Upper lobe of left lung (tissue), 6 donors: ENCODE data around the gene NFATC3. TPM values are rescaled to one million over a fixed set of nuclear protein-coding genes. Genes with fewer than 3 reads are reported as not detected.

ENCODE experiments used
- ATAC-seq, 2 donors: fragments of 200-7000 bp; cut with Tn5 transposase; one replicate each; pipeline ENCODE4 v1.9.1; 2022; ENCODE audit warnings: mild to moderate bottlenecking in 2 of 2, moderate library complexity in 2 of 2; ENCODE audit not compliant: low FRiP score in 2 of 2
- DNase-seq, 2 donors: peaks; one replicate each; pipeline ENCODE4 v3.0.0-alpha.2; 2019 to 2020
- H3K27ac ChIP-seq, 4 donors: fragments of 200-600 bp; sonication (generic); one replicate each; pipeline ENCODE4 v1.5.1; 2016 to 2019
- H3K27me3 ChIP-seq, 4 donors: fragments of 200-600 bp; sonication (generic); one replicate each; pipeline ENCODE4 v1.5.1; 2017 to 2019
- H3K36me3 ChIP-seq, 4 donors: fragments of 200-600 bp; sonication (generic); one replicate each; pipeline ENCODE4 v1.5.1; 2016 to 2019
- H3K4me1 ChIP-seq, 4 donors: fragments of 200-600 bp; sonication (generic); one replicate each; pipeline ENCODE4 v1.5.1; 2018 to 2019
- H3K4me3 ChIP-seq, 4 donors: fragments of 200-600 bp; sonication (generic); one replicate each; pipeline ENCODE4 v1.5.1; 2017 to 2019; ENCODE audit warnings: mild to moderate bottlenecking in 2 of 4, moderate library complexity in 1 of 4
- H3K9me3 ChIP-seq, 4 donors: fragments of 200-600 bp; sonication (generic); one replicate each; pipeline ENCODE4 v1.5.1; 2018 to 2019
- CTCF ChIP-seq, 6 experiments: fragments of 450-650 bp in 4 of 6; fragments of 200-600 bp in 2 of 6; sonication (generic) in 2 of 6; IDR thresholded peaks; one replicate each; pipeline ENCODE4 v1.5.1; 2016 to 2019; ENCODE audit warnings: antibody characterized with exemption in 6 of 6
- EP300 ChIP-seq, 4 donors: sonication (generic); formaldehyde crosslinking; IDR thresholded peaks; one replicate each; pipeline ENCODE4 v1.5.1; 2017; ENCODE audit warnings: antibody characterized with exemption in 4 of 4, control low read depth in 2 of 4
- POLR2A ChIP-seq, 4 donors: fragments of 450-650 bp; IDR thresholded peaks; one replicate each; pipeline ENCODE4 v1.5.1; 2016 to 2017; ENCODE audit warnings: antibody characterized with exemption in 4 of 4, mild to moderate bottlenecking in 2 of 4
- POLR2AphosphoS5 ChIP-seq, 2 donors: sonication (generic); formaldehyde crosslinking; IDR thresholded peaks; one replicate each; pipeline ENCODE4 v1.5.1; 2017; ENCODE audit warnings: antibody characterized with exemption in 2 of 2
- WGBS, 2 donors: methylation state at CpG; one replicate each; pipeline ENCODE4 v1.1.5; 2017 to 2018; 5-methylcytosine and 5-hydroxymethylcytosine counted together
- total RNA-seq, 6 donors: library from RNA; depleted of rRNA in 4 of 6; stranded (reverse); fragments of >200 nt in 4 of 6; gene quantifications; one replicate each; pipeline versions ENCODE4 v1.1.0 to v1.2.1, GENCODE V29; 2016 to 2021
- donor health status: DM: no; HTN: no; CAD: no; lungs with moderate emphysema.
- donor health status: DM: no; HTN: yes; CAD: no; lungs with severe emphysema.

The NFATC3 gene
- total RNA-seq, 6 donors from 2014 or later = 49.1 to 95.3 (median 68.0) TPM

DNA sequence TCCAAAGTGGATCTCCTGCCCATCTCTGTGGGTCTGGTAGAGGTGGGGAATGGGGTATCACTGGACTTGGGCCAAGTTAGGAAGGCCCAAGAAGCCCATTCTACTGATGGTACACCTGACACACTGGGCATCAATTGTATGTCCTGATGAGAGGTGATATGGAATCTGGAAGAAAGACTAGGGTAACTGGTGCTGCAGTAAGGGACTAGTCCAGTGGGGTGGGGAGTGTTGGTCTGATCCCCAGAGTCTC, 5.9 kb upstream of the NFATC3 start:
- TF ChIP-seq EP300 (IDR thresholded peaks at IDR 0.05) (no peak), CTCF (IDR thresholded peaks at IDR 0.05) (no peak), POLR2A (IDR thresholded peaks at IDR 0.05) (no peak), POLR2AphosphoS5 (IDR thresholded peaks at IDR 0.05) (no peak)
- Histone ChIP-seq H3K9me3 (no peaks in the 10 kb centered on the region), H3K36me3 (peaks cover 0 to 37% (median 19%) of the 10 kb centered on the region in 4 donors), H3K27ac (peak overlapping the region; percentile 79 to 100 (median 93)), H3K27me3 (no peaks in the 10 kb centered on the region), H3K4me3 (no peak overlapping the region), H3K4me1 (peaks cover 58 to 75% (median 61%) of the 10 kb centered on the region in 4 donors)
- DNase-seq = no peak
- ATAC-seq = no peak

- Histone ChIP-seq H3K27ac (peak overlapping the region; percentile 79 to 100 (median 93)), H3K36me3 (peaks cover 0 to 32% (median 16%) of the 10 kb centered on the region in 4 donors), H3K27me3 (no peaks in the 10 kb centered on the region), H3K4me3 (no peak overlapping the region), H3K9me3 (no peaks in the 10 kb centered on the region), H3K4me1 (peaks cover 59 to 77% (median 64%) of the 10 kb centered on the region in 4 donors)
- peak in 1 of 4 donors; percentile 43 for TF ChIP-seq EP300 (IDR thresholded peaks at IDR 0.05)
- peak; percentile 55 to 75 for TF ChIP-seq POLR2AphosphoS5 (IDR thresholded peaks at IDR 0.05)
- TF ChIP-seq CTCF (IDR thresholded peaks at IDR 0.05) = no peak
- TF ChIP-seq POLR2A (IDR thresholded peaks at IDR 0.05) = peak in 1 of 4 donors; percentile 30
- DNase-seq (peak; percentile 50 to 82), ATAC-seq (peak; percentile 64 to 73)
- 21 to 22% methylated on average over 9 to 13 of the region's 13 CpGs for WGBS, 2 donors
These were observed 5.4 kb upstream of the NFATC3 start for GRCh38 chr16:68079626-68080344.

GRCh38 chr16:68081861-68082628, 3.1 kb upstream of the NFATC3 start:
- H3K27ac ChIP-seq = peak overlapping the region in 3 of 4 donors; percentile 93 to 100 (median 98)
- H3K36me3 ChIP-seq = peaks cover 0 to 10% (median 1%) of the 10 kb centered on the region in 4 donors
- H3K4me1 ChIP-seq = peaks cover 62 to 80% (median 68%) of the 10 kb centered on the region in 4 donors
- no peaks in the 10 kb centered on the region for H3K27me3 ChIP-seq
- DNase-seq (no peak), ATAC-seq (no peak)
- H3K4me3 ChIP-seq = no peak overlapping the region
- H3K9me3 ChIP-seq = no peaks in the 10 kb centered on the region
- TF ChIP-seq POLR2AphosphoS5 (IDR thresholded peaks at IDR 0.05) = no peak
- no peak for TF ChIP-seq CTCF (IDR thresholded peaks at IDR 0.05)
- TF ChIP-seq POLR2A (IDR thresholded peaks at IDR 0.05) = no peak
- TF ChIP-seq EP300 (IDR thresholded peaks at IDR 0.05) = no peak

- Histone ChIP-seq H3K27ac (peak overlapping the region in 3 of 4 donors; percentile 93 to 100 (median 98)), H3K27me3 (no peaks in the 10 kb centered on the region), H3K4me1 (peaks cover 69 to 82% (median 75%) of the 10 kb centered on the region in 4 donors), H3K4me3 (no peak overlapping the region), H3K36me3 (peaks cover 0 to 3% (median 1%) of the 10 kb centered on the region in 4 donors), H3K9me3 (no peaks in the 10 kb centered on the region)
- 60% methylated on average over 2 of the region's 2 CpGs; no CpG with 5 or more reads in 1 of the 2 donors for WGBS, 2 donors
- DNase-seq (no peak), ATAC-seq (no peak)
- TF ChIP-seq CTCF (IDR thresholded peaks at IDR 0.05) = no peak
These were observed 2.4 kb upstream of the NFATC3 start for GRCh38 chr16:68082629-68083238.
